Stomach (tissue), 9 donors: ENCODE results near the gene GPC6. TPM values are rescaled to one million over a fixed set of nuclear protein-coding genes. Genes with fewer than 3 reads are reported as not detected.

ENCODE experiments used
- DNase-seq, 2 donors: peaks; one replicate each; pipeline versions ENCODE4 v3.0.0 to v3.0.0-alpha.2; 2013 to 2019
- H3K27ac ChIP-seq, 5 donors: fragments of 200-600 bp in 4 of 5; sonication (generic) in 4 of 5; one replicate each; pipeline ENCODE4 v1.5.1; 2013 to 2019; ENCODE audit warnings: mild to moderate bottlenecking in 1 of 5, moderate library complexity in 1 of 5
- H3K27me3 ChIP-seq, 3 donors: fragments of 200-600 bp; sonication (generic); one replicate each; pipeline ENCODE4 v1.5.1; 2017 to 2019; ENCODE audit warnings: mixed run types in 1 of 3
- H3K36me3 ChIP-seq, 4 donors: fragments of 200-600 bp; sonication (generic); 1 replicate in 3 of 4; 2 replicates in 1 of 4; pipeline ENCODE4 v1.5.1; 2016 to 2019
- H3K4me1 ChIP-seq, 4 donors: fragments of 200-600 bp; sonication (generic); one replicate each; pipeline ENCODE4 v1.5.1; 2016 to 2019
- H3K4me3 ChIP-seq, 4 donors: fragments of 200-600 bp; sonication (generic) in 3 of 4; one replicate each; pipeline ENCODE4 v1.5.1; 2016 to 2019; ENCODE audit warnings: mild to moderate bottlenecking in 1 of 4
- H3K9me3 ChIP-seq, 4 donors: fragments of 200-600 bp; sonication (generic); one replicate each; pipeline ENCODE4 v1.5.1; 2016 to 2019
- CTCF ChIP-seq, 7 experiments: fragments of 450-650 bp in 4 of 7; fragments of 200-600 bp in 3 of 7; sonication (generic) in 3 of 7; IDR thresholded peaks; one replicate each; pipeline ENCODE4 v1.5.1; 2016 to 2019; ENCODE audit warnings: antibody characterized with exemption in 7 of 7, control low read depth in 2 of 7, mild to moderate bottlenecking in 1 of 7
- EP300 ChIP-seq: sonication (generic); formaldehyde crosslinking; IDR thresholded peaks from one replicate; pipeline ENCODE4 v1.6.1; 2017; ENCODE audit warnings: antibody characterized with exemption
- POLR2A ChIP-seq, 4 donors: fragments of 450-650 bp; IDR thresholded peaks; one replicate each; pipeline ENCODE4 v1.6.1; 2016; ENCODE audit warnings: antibody characterized with exemption in 4 of 4, control low read depth in 2 of 4, mild to moderate bottlenecking in 1 of 4, moderate library complexity in 1 of 4
- POLR2AphosphoS5 ChIP-seq, 3 donors: sonication (generic); formaldehyde crosslinking; IDR thresholded peaks; one replicate each; pipeline ENCODE4 v1.6.1; 2016; ENCODE audit warnings: antibody characterized with exemption in 3 of 3
- WGBS, 5 donors: extraction: QIAGEN DNeasy Blood & Tissue Kit in 3 of 5; methylation state at CpG; one replicate each; pipeline versions ENCODE4 v1.1.5 to v1.1.7; 2013 to 2018; 5-methylcytosine and 5-hydroxymethylcytosine counted together
- intact Hi-C: fragments of 100-400 bp; cut with DNase I; formaldehyde crosslinking; loops from one replicate; pipeline ENCODE4 v1.15.1; 2023; ENCODE audit warnings: low total_unique reads
- polyA plus RNA-seq, 3 donors: library from polyadenylated mRNA; stranded (reverse); fragments of 200-250 nt; gene quantifications; one replicate each; pipeline ENCODE4 v1.2.3, GENCODE V29; 2013
- total RNA-seq, 5 donors: library from RNA; depleted of rRNA; stranded (reverse); fragments of >200 nt; gene quantifications; one replicate each; pipeline versions ENCODE4 v1.1.0 to v1.2.3, GENCODE V29; 2014 to 2016
- donor health status: healthy with polysubstance abuse.
- donor health status: Bipolar disorder and iron deficiency.
- donor health status: healthy.

Gene GPC6
- total and polyA plus RNA-seq, 8 donors: 0.70 to 52.7 (median 5.6) TPM

GRCh38 chr13:94232956-94233355, 1006.3 kb downstream of the GPC6 start:
- H3K36me3 ChIP-seq: no peaks in the 10 kb centered on the region
- no peaks in the 10 kb centered on the region for H3K27me3 ChIP-seq
- H3K27ac ChIP-seq: no peak overlapping the region
- no peaks in the 10 kb centered on the region for H3K9me3 ChIP-seq
- no peak overlapping the region for H3K4me3 ChIP-seq
- DNase-seq: no peak
- TF ChIP-seq POLR2AphosphoS5 (IDR thresholded peaks at IDR 0.05) (no peak), EP300 (no peak), POLR2A (IDR thresholded peaks at IDR 0.05) (no peak), CTCF (IDR thresholded peaks at IDR 0.05) (no peak)
- intact Hi-C loops: no loop called here
- H3K4me1 ChIP-seq: no peaks in the 10 kb centered on the region
- 81 to 91% (median 89%) methylated on average over 2 of the region's 2 CpGs for WGBS, 5 donors

GRCh38 chr13:94233401-94233800, 1006.8 kb downstream of the GPC6 start:
- DNase-seq: peak in 1 of 2 donors; percentile 63
- Histone ChIP-seq H3K36me3 (no peaks in the 10 kb centered on the region), H3K9me3 (no peaks in the 10 kb centered on the region), H3K27ac (no peak overlapping the region), H3K4me3 (no peak overlapping the region), H3K27me3 (no peaks in the 10 kb centered on the region), H3K4me1 (no peaks in the 10 kb centered on the region)
- 39 to 66% (median 55%) methylated on average over 5 of the region's 5 CpGs for whole genome bisulfite sequencing, 5 donors
- intact Hi-C loops: no loop called here
- TF ChIP-seq CTCF (IDR thresholded peaks at IDR 0.05) (no peak), EP300 (no peak), POLR2AphosphoS5 (IDR thresholded peaks at IDR 0.05) (no peak), POLR2A (IDR thresholded peaks at IDR 0.05) (no peak)

GRCh38 chr13:94233837-94234236, 1007.2 kb downstream of the GPC6 start:
- DNase-seq: no peak
- TF ChIP-seq CTCF (IDR thresholded peaks at IDR 0.05) (no peak), EP300 (no peak), POLR2AphosphoS5 (IDR thresholded peaks at IDR 0.05) (no peak), POLR2A (IDR thresholded peaks at IDR 0.05) (no peak)

GRCh38 chr13:94234738-94235137, 1008.1 kb downstream of the GPC6 start:
- H3K4me1 ChIP-seq: no peaks in the 10 kb centered on the region
- DNase-seq: no peak
- no peaks in the 10 kb centered on the region for H3K36me3 ChIP-seq
- no peak overlapping the region for H3K27ac ChIP-seq
- H3K4me3 ChIP-seq: no peak overlapping the region
- 66 to 85% (median 75%) methylated on average over 2 of the region's 2 CpGs for WGBS, 5 donors
- H3K9me3 ChIP-seq: no peaks in the 10 kb centered on the region
- no peaks in the 10 kb centered on the region for H3K27me3 ChIP-seq
- intact Hi-C loops: no loop called here
- TF ChIP-seq POLR2A (IDR thresholded peaks at IDR 0.05) (no peak), POLR2AphosphoS5 (IDR thresholded peaks at IDR 0.05) (no peak)

More at GRCh38 chr13:94233837-94234236, 1007.2 kb downstream of the GPC6 start:
- Histone ChIP-seq H3K4me1 (no peaks in the 10 kb centered on the region), H3K9me3 (no peaks in the 10 kb centered on the region), H3K4me3 (no peak overlapping the region), H3K36me3 (no peaks in the 10 kb centered on the region), H3K27me3 (no peaks in the 10 kb centered on the region), H3K27ac (no peak overlapping the region)
- intact Hi-C loops: no loop called here
- 80 to 89% (median 80%) methylated on average over 4 of the region's 4 CpGs for WGBS, 5 donors

GRCh38 chr13:94236132-94236531, 1009.5 kb downstream of the GPC6 start:
- Histone ChIP-seq H3K27me3 (no peaks in the 10 kb centered on the region), H3K4me1 (no peaks in the 10 kb centered on the region), H3K4me3 (no peak overlapping the region), H3K27ac (no peak overlapping the region), H3K9me3 (no peaks in the 10 kb centered on the region), H3K36me3 (no peaks in the 10 kb centered on the region)
- intact Hi-C loops: no loop called here
- TF ChIP-seq CTCF (IDR thresholded peaks at IDR 0.05) (no peak), EP300 (no peak), POLR2AphosphoS5 (IDR thresholded peaks at IDR 0.05) (no peak), POLR2A (IDR thresholded peaks at IDR 0.05) (no peak)
- no peak for DNase-seq
- WGBS, 5 donors: 31 to 43% (median 38%) methylated on average over 2 of the region's 2 CpGs
